GM12878 (cell line): ENCODE data around the gene FAM118A. TPM values are rescaled to one million over a fixed set of nuclear protein-coding genes. Genes with fewer than 3 reads are reported as not detected.
A peak's percentile ranks its signal among the peaks of the same experiment; 100 is the strongest.

ENCODE experiments used
- ATAC-seq: fragments of 200-7000 bp; cut with Tn5 transposase; 3 replicates; pipeline ENCODE4 v1.9.1; 2020; ENCODE audit warnings: mild to moderate bottlenecking, moderate library complexity
- BruUV-seq: library from RNA; stranded (reverse); fragments of 400-500 nt; replicated peaks from 2 replicates; lab custom pipeline; 2021; lab: Mats Ljungman, UMichigan
- CTCF ChIA-PET: fragments of 300-600 bp; sonication (Branson Sonifier 250); formaldehyde crosslinking; extraction: SDS; loops from one replicate; lab custom pipeline; 2021; ENCODE audit warnings: inconsistent platforms; lab: Yijun Ruan, JAX
- POLR2A ChIA-PET: fragments of 350-600 bp; formaldehyde crosslinking; extraction: SDS; loops from one replicate; lab custom pipeline; 2021; ENCODE audit warnings: inconsistent platforms; lab: Charles Lee
- RAD21 ChIA-PET: fragments of 300-600 bp; sonication (Branson Sonifier 250); formaldehyde crosslinking; loops from one replicate; lab custom pipeline; 2023; ENCODE audit warnings: antibody characterized with exemption; ENCODE audit not compliant: unreplicated experiment; lab: Charles Lee
- SMC1A ChIA-PET: fragments of 300-600 bp; sonication (Branson Sonifier 250); formaldehyde crosslinking; loops from one replicate; lab custom pipeline; 2023; ENCODE audit not compliant: unreplicated experiment, uncharacterized antibody; lab: Charles Lee
- DNase-seq: peaks from one replicate; pipeline ENCODE4 v3.0.0-alpha.2; 2011; ENCODE audit warnings: low read depth, low spot score
- FAIRE-seq: peaks from 3 replicates; lab custom pipeline; 2011; peaks lifted over from hg19 to GRCh38; lab: Jason Lieb, UNC
- H2AFZ ChIP-seq: 2 replicates; pipeline ENCODE4 v1.6.0; 2011; ENCODE audit warnings: low read depth, low read length, control low read depth; ENCODE audit not compliant: control insufficient read depth
- H3K27ac ChIP-seq: 2 replicates; pipeline ENCODE4 v1.5.1; 2011; ENCODE audit warnings: control low read depth; ENCODE audit not compliant: control insufficient read depth, insufficient read depth
- H3K27me3 ChIP-seq, 2 experiments: replicated peaks in 1 of 2; 2 replicates each; pipeline versions ENCODE4 v1.6.0 to v1.6.1; 2011; ENCODE audit warnings: low read length in 1 of 2; ENCODE audit not compliant: control insufficient read depth in 2 of 2, insufficient read depth in 2 of 2
- H3K36me3 ChIP-seq, 2 experiments: 2 replicates each; pipeline ENCODE4 v1.5.1; 2011; ENCODE audit warnings: low read length in 1 of 2; ENCODE audit not compliant: control insufficient read depth in 2 of 2, insufficient read depth in 2 of 2
- H3K4me1 ChIP-seq: 2 replicates; pipeline ENCODE4 v1.6.1; 2011; ENCODE audit warnings: mild to moderate bottlenecking, low read length, moderate library complexity, mixed read lengths; ENCODE audit not compliant: control insufficient read depth, insufficient read depth
- H3K4me2 ChIP-seq: 2 replicates; pipeline ENCODE4 v1.6.0; 2011; ENCODE audit warnings: control low read depth; ENCODE audit not compliant: control insufficient read depth, insufficient read depth
- H3K4me3 ChIP-seq: fragments of 200-600 bp; sonication (generic); 2 replicates; pipeline ENCODE4 v1.5.1; 2016
- H3K79me2 ChIP-seq: 2 replicates; pipeline ENCODE4 v1.6.0; 2011; ENCODE audit warnings: low read length; ENCODE audit not compliant: control insufficient read depth, insufficient read depth
- H3K9ac ChIP-seq: 2 replicates; pipeline ENCODE4 v1.8.0; 2011; ENCODE audit warnings: low read length, control low read depth, mixed read lengths; ENCODE audit not compliant: control insufficient read depth, insufficient read depth
- H3K9me3 ChIP-seq: replicated peaks from 3 replicates; pipeline ENCODE4 v1.5.1; 2011; ENCODE audit warnings: mild to moderate bottlenecking, low read length; ENCODE audit not compliant: control insufficient read depth, insufficient read depth
- H4K20me1 ChIP-seq: 2 replicates; pipeline ENCODE4 v1.6.0; 2011; ENCODE audit not compliant: control insufficient read depth, insufficient read depth
- BHLHE40 ChIP-seq, 2 experiments: fragments of 450-650 bp in 1 of 2; IDR thresholded peaks; 2 replicates each; pipeline ENCODE4 v1.6.1; 2011 to 2017; ENCODE audit warnings: low read depth in 2 of 2, borderline replicate concordance in 1 of 2, improper control_type of control experiment in 1 of 2, low read length in 1 of 2, mild to moderate bottlenecking in 1 of 2
- CHD1 ChIP-seq: IDR thresholded peaks from 2 replicates; pipeline ENCODE4 v1.6.1; 2012; ENCODE audit warnings: low read depth, low read length, improper control_type of control experiment
- FOXM1 ChIP-seq: IDR thresholded peaks from 2 replicates; pipeline ENCODE4 v1.6.1; 2012; ENCODE audit warnings: low read depth, mild to moderate bottlenecking, inconsistent platforms, low read length, moderate library complexity
- GABPA ChIP-seq: IDR thresholded peaks from 2 replicates; pipeline ENCODE4 v1.6.1; 2014; ENCODE audit warnings: antibody characterized with exemption, low read depth, mild to moderate bottlenecking, inconsistent platforms
- IKZF2 ChIP-seq, 2 experiments: fragments of 450-650 bp; IDR thresholded peaks; 2 replicates each; pipeline ENCODE4 v1.6.1; 2017; ENCODE audit warnings: mild to moderate bottlenecking in 2 of 2, moderate library complexity in 2 of 2
- MEF2B ChIP-seq: fragments of 450-650 bp; IDR thresholded peaks from 2 replicates; pipeline ENCODE4 v1.6.1; 2018; ENCODE audit warnings: mild to moderate bottlenecking, moderate library complexity; ENCODE audit not compliant: partially characterized antibody, poor library complexity, severe bottlenecking
- MXI1 ChIP-seq: fragments of 150-350 bp; IDR thresholded peaks from 2 replicates; pipeline ENCODE4 v1.6.1; 2011; ENCODE audit warnings: low read depth, mild to moderate bottlenecking, inconsistent platforms, low read length, improper control_type of control experiment
- NKRF ChIP-seq: fragments of 450-650 bp; conservative IDR thresholded peaks from 2 replicates; pipeline ENCODE4 v1.6.1; 2017; ENCODE audit warnings: mild to moderate bottlenecking, moderate library complexity
- NR2C2 ChIP-seq: IDR thresholded peaks from 2 replicates; pipeline ENCODE4 v1.6.1; 2011; ENCODE audit warnings: borderline replicate concordance, low read depth; ENCODE audit not compliant: control insufficient read depth, insufficient read length
- PKNOX1 ChIP-seq: fragments of 450-650 bp; IDR thresholded peaks from 2 replicates; pipeline ENCODE4 v1.6.1; 2016; ENCODE audit warnings: mild to moderate bottlenecking
- SUPT20H ChIP-seq: IDR thresholded peaks from 2 replicates; pipeline ENCODE4 v1.6.1; 2011; ENCODE audit warnings: low read depth, mild to moderate bottlenecking, low read length, moderate library complexity, borderline replicate concordance; ENCODE audit not compliant: control insufficient read depth
- WGBS: methylation state at CpG from one replicate; pipeline ENCODE4 v1.1.6; 2016; ENCODE audit warnings: low lambda C conversion rate; ENCODE audit not compliant: insufficient replicate concordance, insufficient coverage; ENCODE audit errors: missing lambda C conversion rate; 5-methylcytosine and 5-hydroxymethylcytosine counted together
- in situ Hi-C: fragments of 300-500 bp; cut with MboI; formaldehyde crosslinking; loops from 9 replicates; pipeline ENCODE4 v1.14.3; 2018; ENCODE audit warnings: mixed read lengths
- intact Hi-C: fragments of 100-400 bp; cut with micrococcal nuclease; formaldehyde crosslinking; loops from one replicate; pipeline ENCODE4 v1.14.2; 2022; ENCODE audit not compliant: unreplicated experiment
- polyA plus RNA-seq, 11 experiments: library from polyadenylated mRNA; depleted of rRNA in 4 of 11; unstranded in 6 of 11; stranded (reverse) in 5 of 11; fragments of >200 nt; fragmentation: Nextera tagmentation in 4 of 11; fragmentation: Illumina TruSeq in 1 of 11; extraction: Ambion mirVana in 4 of 11; extraction: Trizol in 1 of 11; gene quantifications; 1 replicate in 1 of 11; 2 replicates in 10 of 11; pipeline versions ENCODE4 v1.2.1 to v1.2.3, GENCODE V29; 2011 to 2016; ENCODE audit warnings: inconsistent platforms in 2 of 11, missing spikeins in 2 of 11, low read depth in 1 of 11
- total RNA-seq, 4 experiments: library from RNA; depleted of rRNA in 3 of 4; stranded (reverse); fragments of >200 nt in 3 of 4; fragmentation: Illumina TruSeq in 1 of 4; extraction: Trizol in 1 of 4; gene quantifications; 2 replicates each; pipeline versions ENCODE4 v1.2.1 to v1.2.3, GENCODE V29; 2013 to 2021

The FAM118A gene
- total and polyA plus RNA-seq, 10 of the 15 experiments (the other 5 are each of a cell fraction or from before 2014, with no cell fraction given) = 17.4 to 332 (median 56.6) TPM

GRCh38 chr22:45310331-45310976 lies 720 bp downstream of the FAM118A start:
- peaks cover 12% of the 10 kb centered on the region for H3K79me2 ChIP-seq
- RAD21 ChIA-PET = interaction anchor here (2.1 kb wide), 1 partner anchor 9 kb away, joined by 6 read pairs; no protein-coding TSS in a partner anchor
- peak overlapping the region; percentile 89 for H3K9ac ChIP-seq
- SMC1A ChIA-PET = interaction anchor here (0.9 kb wide), 1 partner anchor 9 kb away, joined by 3 read pairs; no protein-coding TSS in a partner anchor
- peaks cover 3% of the 10 kb centered on the region; the same call in 1 of the 2 replicates for H4K20me1 ChIP-seq
- intact Hi-C loops = no loop called here
- no peaks in the 10 kb centered on the region for H3K27me3 ChIP-seq
- no peak for ATAC-seq
- no peak for DNase-seq
- in situ Hi-C loops = no loop called here
- no peaks in the 10 kb centered on the region for H3K36me3 ChIP-seq
- H2AFZ ChIP-seq = peak overlapping the region; percentile 72
- peak overlapping the region; percentile 96 for H3K4me3 ChIP-seq
- FAIRE-seq = no peak
- no TSS peak for BruUV-seq
- H3K9me3 ChIP-seq = no peaks in the 10 kb centered on the region
- 3% methylated on average over 33 of the region's 33 CpGs for WGBS
- peak overlapping the region; percentile 75 for H3K4me2 ChIP-seq
- peaks cover 25% of the 10 kb centered on the region for H3K4me1 ChIP-seq
- POLR2A ChIA-PET = interaction anchor here (0.6 kb wide), 1 partner anchor 39 kb away, joined by 5 read pairs; no protein-coding TSS in a partner anchor
- CTCF ChIA-PET = no interaction called here
- TF ChIP-seq GABPA (no peak), MEF2B (peak; percentile 80), MXI1 (0 out of 2 replicates have a peak, but pooled peaks have one; percentile 16)
- peak overlapping the region; percentile 63 for H3K27ac ChIP-seq

GRCh38 chr22:45310977-45311531 lies 1.3 kb downstream of the FAM118A start:
- ChIA-PET CTCF (interaction anchor here (0.8 to 0.9 kb wide), 2 partner anchors 23 to 337 kb away, joined by 3 read pairs; no protein-coding TSS in a partner anchor), POLR2A (interaction anchor here (0.6 kb wide), 1 partner anchor 40 kb away, joined by 5 read pairs; no protein-coding TSS in a partner anchor), RAD21 (interaction anchor here (0.7 to 2.1 kb wide), 2 partner anchors 8 to 64 kb away, joined by 3 to 6 read pairs; no protein-coding TSS in a partner anchor), SMC1A (interaction anchor here (0.9 kb wide), 1 partner anchor 9 kb away, joined by 3 read pairs; no protein-coding TSS in a partner anchor)
- BruUV-seq = TSS peak; percentile 64
- H3K4me3 ChIP-seq = peak overlapping the region; percentile 96
- 78% methylated on average over 14 of the region's 14 CpGs for WGBS
- intact Hi-C loops = no loop called here
- H4K20me1 ChIP-seq = peaks cover 3% of the 10 kb centered on the region; the same call in 1 of the 2 replicates
- H3K4me1 ChIP-seq = peaks cover 25% of the 10 kb centered on the region
- peaks cover 12% of the 10 kb centered on the region for H3K79me2 ChIP-seq
- no peaks in the 10 kb centered on the region for H3K27me3 ChIP-seq
- FAIRE-seq (no peak), DNase-seq (no peak), ATAC-seq (no peak)
- in situ Hi-C loops = no loop called here
- no peaks in the 10 kb centered on the region for H3K9me3 ChIP-seq
- H3K27ac ChIP-seq = no peak overlapping the region
- H3K36me3 ChIP-seq = no peaks in the 10 kb centered on the region
- H3K4me2 ChIP-seq = peak overlapping the region; percentile 75
- no peak overlapping the region for H2AFZ ChIP-seq
- H3K9ac ChIP-seq = peak overlapping the region; percentile 89
- TF ChIP-seq SUPT20H (no peak), NKRF (no peak), CHD1 (no peak), FOXM1 (no peak), BHLHE40 (IDR thresholded peaks at IDR 0.05; ENCODE audit: borderline replicate concordance in 1 of 2, low read depth in 2 of 2, low read length in 1 of 2) (no peak), NR2C2 (no peak), IKZF2 (IDR thresholded peaks at IDR 0.05) (no peak), PKNOX1 (no peak)
